Neural progenitor cell (in vitro differentiated cells): ENCODE results near the gene MOK. TPM values are rescaled to one million over a fixed set of nuclear protein-coding genes. Genes with fewer than 3 reads are reported as not detected.
"Not testable (repeated sequence)": the region's sequence is repeated elsewhere in the genome, so short reads cannot be mapped to it uniquely, and the experiment has no call there.

Experiments used
- DNase-seq: peaks from one replicate; pipeline ENCODE4 v3.0.0-alpha.2; 2016; ENCODE audit warnings: low spot score
- H2AFZ ChIP-seq: fragments of 200-600 bp; sonication (generic); replicated peaks from 2 replicates; pipeline ENCODE4 v1.6.1; 2016; ENCODE audit warnings: antibody characterized with exemption
- H3F3A ChIP-seq: fragments of 200-600 bp; sonication (generic); 2 replicates; pipeline ENCODE4 v1.6.1; 2016; ENCODE audit warnings: antibody characterized with exemption, low read depth
- H3K27ac ChIP-seq: fragments of 200-600 bp; sonication (generic); 2 replicates; pipeline ENCODE4 v1.5.1; 2016; ENCODE audit warnings: mild to moderate bottlenecking
- H3K27me3 ChIP-seq: fragments of 200-600 bp; sonication (generic); 2 replicates; pipeline ENCODE4 v1.6.1; 2016; ENCODE audit warnings: mild to moderate bottlenecking, moderate library complexity
- H3K36me3 ChIP-seq: fragments of 200-600 bp; sonication (generic); 2 replicates; pipeline ENCODE4 v1.5.1; 2016
- H3K4me1 ChIP-seq: fragments of 200-600 bp; sonication (generic); 2 replicates; pipeline ENCODE4 v1.6.1; 2016; ENCODE audit warnings: mixed run types
- H3K4me2 ChIP-seq: fragments of 200-600 bp; sonication (generic); 2 replicates; pipeline ENCODE4 v1.6.1; 2016
- H3K4me3 ChIP-seq: fragments of 200-600 bp; sonication (generic); 2 replicates; pipeline ENCODE4 v1.5.1; 2016
- H3K79me2 ChIP-seq: fragments of 200-600 bp; sonication (generic); 2 replicates; pipeline ENCODE4 v1.6.1; 2016; ENCODE audit warnings: low read depth
- H3K9ac ChIP-seq: fragments of 200-600 bp; sonication (generic); 2 replicates; pipeline ENCODE4 v1.6.1; 2016
- H3K9me3 ChIP-seq: fragments of 200-600 bp; sonication (generic); 2 replicates; pipeline ENCODE4 v1.5.1; 2016; ENCODE audit warnings: low read depth
- H4K20me1 ChIP-seq: fragments of 200-600 bp; sonication (generic); 2 replicates; pipeline ENCODE4 v1.6.1; 2016; ENCODE audit warnings: low read depth
- H3K27ac Mint-ChIP-seq: 3 replicates; pipeline ENCODE4 v1.8.0; 2021; ENCODE audit warnings: mixed read lengths
- H3K27me3 Mint-ChIP-seq: 2 replicates; pipeline ENCODE4 v1.8.0; 2022; ENCODE audit warnings: low read depth, mild to moderate bottlenecking, inconsistent platforms, moderate library complexity, mixed read lengths; ENCODE audit not compliant: insufficient read depth
- H3K36me3 Mint-ChIP-seq: 3 replicates; pipeline ENCODE4 v1.8.0; 2021; ENCODE audit warnings: mixed read lengths
- H3K4me1 Mint-ChIP-seq: 3 replicates; pipeline ENCODE4 v1.8.0; 2021; ENCODE audit warnings: mixed read lengths
- H3K4me3 Mint-ChIP-seq: 3 replicates; pipeline ENCODE4 v1.8.0; 2021; ENCODE audit warnings: mild to moderate bottlenecking, moderate library complexity, mixed read lengths
- H3K9me3 Mint-ChIP-seq: 3 replicates; pipeline ENCODE4 v1.8.0; 2020; ENCODE audit warnings: mixed read lengths
- EZH2 ChIP-seq: fragments of 200-600 bp; sonication (generic); IDR thresholded peaks from 2 replicates; pipeline ENCODE4 v1.6.1; 2017; ENCODE audit warnings: antibody characterized with exemption, mild to moderate bottlenecking, moderate library complexity
- EZH2phosphoT487 ChIP-seq: fragments of 200-600 bp; sonication (generic); IDR thresholded peaks from 2 replicates; pipeline ENCODE4 v1.6.1; 2017; ENCODE audit warnings: antibody characterized with exemption
- total RNA-seq: library from RNA; depleted of rRNA; stranded (reverse); fragments of >200 nt; gene quantifications from 2 replicates; pipeline ENCODE4 v1.2.3, GENCODE V29; 2015; ENCODE audit warnings: low replicate concordance
- TF ChIP-seq, protein P1 (sequence below): fragments of 200-600 bp; sonication (generic); IDR thresholded peaks from 2 replicates; pipeline ENCODE4 v1.5.1; 2017; ENCODE audit warnings: antibody characterized with exemption, mild to moderate bottlenecking

The MOK gene
- total RNA-seq, 1 donor from 2014 or later = 9.9 TPM

DNA sequence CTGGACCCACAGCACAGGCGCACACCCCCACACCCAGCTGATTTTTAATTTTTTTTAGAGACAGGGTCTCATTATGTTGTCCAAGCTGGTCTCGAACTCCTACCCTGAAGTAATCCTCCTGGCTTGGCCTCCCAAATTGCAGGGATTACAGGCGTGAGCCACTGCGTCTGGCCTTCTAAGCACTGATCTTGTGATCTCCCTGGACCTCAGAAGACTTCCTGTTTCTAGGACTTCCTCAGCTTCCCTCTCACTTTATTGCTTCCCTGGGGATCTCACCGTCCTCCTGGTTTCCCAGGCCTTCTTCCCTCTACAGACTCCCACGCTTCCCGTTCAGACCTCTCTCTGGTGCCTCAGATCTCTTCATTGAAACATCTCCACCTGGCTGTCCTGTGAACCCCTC, 28.4 kb upstream of the MOK start:
- Mint-ChIP-seq H3K4me3 (no peak overlapping the region), H3K27me3 (no peaks in the 10 kb centered on the region), H3K27ac (no peak overlapping the region), H3K36me3 (peaks cover 18% of the 10 kb centered on the region), H3K9me3 (no peaks in the 10 kb centered on the region), H3K4me1 (no peaks in the 10 kb centered on the region)
- Histone ChIP-seq H3K79me2 (no peaks in the 10 kb centered on the region), H3K27me3 (no peaks in the 10 kb centered on the region), H4K20me1 (no peaks in the 10 kb centered on the region), H3K9ac (no peak overlapping the region), H3K4me2 (no peak overlapping the region), H3K27ac (no peak overlapping the region), H3F3A (no peaks in the 10 kb centered on the region), H3K36me3 (no peaks in the 10 kb centered on the region), H2AFZ (no peak overlapping the region), H3K9me3 (no peaks in the 10 kb centered on the region), H3K4me3 (no peak overlapping the region), H3K4me1 (no peaks in the 10 kb centered on the region)
- TF ChIP-seq EZH2 = no peak
- TF ChIP-seq, protein P1, sequence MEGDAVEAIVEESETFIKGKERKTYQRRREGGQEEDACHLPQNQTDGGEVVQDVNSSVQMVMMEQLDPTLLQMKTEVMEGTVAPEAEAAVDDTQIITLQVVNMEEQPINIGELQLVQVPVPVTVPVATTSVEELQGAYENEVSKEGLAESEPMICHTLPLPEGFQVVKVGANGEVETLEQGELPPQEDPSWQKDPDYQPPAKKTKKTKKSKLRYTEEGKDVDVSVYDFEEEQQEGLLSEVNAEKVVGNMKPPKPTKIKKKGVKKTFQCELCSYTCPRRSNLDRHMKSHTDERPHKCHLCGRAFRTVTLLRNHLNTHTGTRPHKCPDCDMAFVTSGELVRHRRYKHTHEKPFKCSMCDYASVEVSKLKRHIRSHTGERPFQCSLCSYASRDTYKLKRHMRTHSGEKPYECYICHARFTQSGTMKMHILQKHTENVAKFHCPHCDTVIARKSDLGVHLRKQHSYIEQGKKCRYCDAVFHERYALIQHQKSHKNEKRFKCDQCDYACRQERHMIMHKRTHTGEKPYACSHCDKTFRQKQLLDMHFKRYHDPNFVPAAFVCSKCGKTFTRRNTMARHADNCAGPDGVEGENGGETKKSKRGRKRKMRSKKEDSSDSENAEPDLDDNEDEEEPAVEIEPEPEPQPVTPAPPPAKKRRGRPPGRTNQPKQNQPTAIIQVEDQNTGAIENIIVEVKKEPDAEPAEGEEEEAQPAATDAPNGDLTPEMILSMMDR = no peak
- DNase-seq = no peak

DNA sequence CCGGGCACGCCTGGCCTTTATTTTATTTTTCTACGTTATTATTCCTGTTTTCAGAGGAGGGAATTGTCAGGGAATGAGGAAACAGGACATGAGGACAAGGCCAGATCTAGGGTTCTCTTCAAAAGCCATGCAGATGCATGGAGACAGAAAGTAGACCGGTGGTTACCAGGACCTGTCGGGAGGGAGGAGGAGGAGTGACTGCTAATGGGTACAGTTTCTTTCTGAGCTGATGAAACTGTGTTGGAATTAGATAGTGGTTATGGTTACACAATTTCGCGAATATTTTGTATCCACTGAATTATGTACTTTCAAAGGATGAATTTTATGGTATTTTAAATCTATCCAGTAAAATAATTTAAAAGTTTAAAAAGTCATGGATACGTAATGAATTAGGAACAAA, 25.8 kb upstream of the MOK start:
- no peaks in the 10 kb centered on the region for H3K4me1 Mint-ChIP-seq
- Histone ChIP-seq H3K4me1 (no peaks in the 10 kb centered on the region), H3K36me3 (no peaks in the 10 kb centered on the region), H4K20me1 (no peaks in the 10 kb centered on the region), H3F3A (no peaks in the 10 kb centered on the region), H3K27me3 (no peaks in the 10 kb centered on the region), H3K4me2 (no peak overlapping the region), H3K9me3 (no peaks in the 10 kb centered on the region), H3K27ac (no peak overlapping the region), H3K4me3 (no peak overlapping the region), H3K79me2 (no peaks in the 10 kb centered on the region), H3K9ac (no peak overlapping the region), H2AFZ (no peak overlapping the region)
- TF ChIP-seq, protein P1 = no peak
- TF ChIP-seq EZH2phosphoT487 = no peak
- TF ChIP-seq EZH2 = no peak
- no peak overlapping the region for H3K27ac Mint-ChIP-seq
- H3K27me3 Mint-ChIP-seq = no peaks in the 10 kb centered on the region
- H3K4me3 Mint-ChIP-seq = no peak overlapping the region
- peaks cover 12% of the 10 kb centered on the region for H3K36me3 Mint-ChIP-seq
- H3K9me3 Mint-ChIP-seq = no peaks in the 10 kb centered on the region
- DNase-seq = no peak

DNA sequence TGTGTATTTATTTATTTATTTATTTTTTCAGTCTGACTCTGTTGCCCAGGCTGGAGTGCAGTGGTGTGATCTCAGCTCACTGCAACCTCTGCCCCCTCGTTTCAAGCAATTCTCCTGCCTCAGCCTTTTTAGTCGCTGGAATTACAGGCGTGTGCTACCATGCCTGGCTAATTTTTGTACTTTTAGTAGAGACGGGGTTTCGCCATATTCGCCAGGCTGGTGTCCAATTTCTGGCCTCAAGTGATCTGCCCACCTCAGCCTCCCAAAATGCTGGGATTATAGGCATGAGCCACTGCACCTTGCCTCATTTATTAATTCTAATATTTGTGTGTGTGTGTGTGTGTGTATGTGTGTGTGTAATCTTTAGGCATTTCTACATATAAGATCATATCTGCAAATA, 24.4 kb upstream of the MOK start:
- H2AFZ ChIP-seq, H3K9me3 ChIP-seq, H3K27me3 Mint-ChIP-seq, H4K20me1 ChIP-seq, H3K36me3 ChIP-seq, H3F3A ChIP-seq, H3K4me3 ChIP-seq, H3K4me2 ChIP-seq, H3K4me3 Mint-ChIP-seq, H3K9me3 Mint-ChIP-seq, DNase-seq, H3K4me1 ChIP-seq, H3K79me2 ChIP-seq, H3K27ac ChIP-seq, H3K27me3 ChIP-seq, H3K9ac ChIP-seq, H3K27ac Mint-ChIP-seq, H3K4me1 Mint-ChIP-seq, H3K36me3 Mint-ChIP-seq: not testable (repeated sequence)

DNA sequence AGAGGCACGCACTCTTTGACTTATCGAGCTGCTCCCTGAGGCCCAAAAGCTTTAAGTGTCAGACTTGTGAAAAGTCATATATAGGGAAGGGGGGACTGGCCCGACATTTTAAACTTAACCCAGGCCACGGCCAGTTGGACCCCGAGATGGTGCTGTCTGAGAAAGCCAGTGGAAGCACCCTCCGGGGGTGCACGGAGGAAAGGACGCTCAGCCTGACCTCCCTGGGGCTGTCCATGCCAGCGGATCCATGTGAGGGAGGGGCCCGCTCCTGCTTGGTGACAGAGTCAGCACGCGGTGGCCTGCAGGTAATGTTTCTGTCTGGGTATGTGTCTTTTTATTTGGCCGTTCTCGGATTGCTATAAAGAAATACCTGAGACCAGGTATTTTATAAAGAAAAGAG, 21.6 kb upstream of the MOK start:
- Histone ChIP-seq H3K4me3 (no peak overlapping the region), H3K9ac (no peak overlapping the region), H3K36me3 (no peaks in the 10 kb centered on the region), H3K4me2 (no peak overlapping the region), H4K20me1 (no peaks in the 10 kb centered on the region), H3F3A (peaks cover 4% of the 10 kb centered on the region), H3K27ac (no peak overlapping the region), H3K27me3 (no peaks in the 10 kb centered on the region), H3K79me2 (no peaks in the 10 kb centered on the region), H3K4me1 (no peaks in the 10 kb centered on the region), H2AFZ (no peak overlapping the region), H3K9me3 (no peaks in the 10 kb centered on the region)
- Mint-ChIP-seq H3K4me3 (no peak overlapping the region), H3K27me3 (peaks cover 2% of the 10 kb centered on the region), H3K9me3 (no peaks in the 10 kb centered on the region), H3K4me1 (peaks cover 7% of the 10 kb centered on the region), H3K36me3 (peaks cover 9% of the 10 kb centered on the region), H3K27ac (no peak overlapping the region)
- TF ChIP-seq, protein P1 = no peak
- no peak for DNase-seq
